Right lobe of liver (tissue), 4 donors: ENCODE results near the gene LSM5.

Experiments used
- POLR2A ChIP-seq: fragments of 450-650 bp; IDR thresholded peaks from one replicate; pipeline ENCODE4 v1.6.1; 2017; ENCODE audit warnings: antibody characterized with exemption, mild to moderate bottlenecking
- TF ChIP-seq, protein P1 (sequence below), 4 donors: fragments of 200-600 bp in 3 of 4; fragments of 450-650 bp in 1 of 4; IDR thresholded peaks; one replicate each; pipeline versions ENCODE4 v1.5.1 to v1.8.0; 2016 to 2022; ENCODE audit warnings: antibody characterized with exemption in 4 of 4, mild to moderate bottlenecking in 2 of 4
- donor health status: DM: no; HTN: no; CAD: no.
- donor health status: DM: no; HTN: no; CAD: no.
- donor health status: DM: no; HTN: yes; CAD: no.

DNA sequence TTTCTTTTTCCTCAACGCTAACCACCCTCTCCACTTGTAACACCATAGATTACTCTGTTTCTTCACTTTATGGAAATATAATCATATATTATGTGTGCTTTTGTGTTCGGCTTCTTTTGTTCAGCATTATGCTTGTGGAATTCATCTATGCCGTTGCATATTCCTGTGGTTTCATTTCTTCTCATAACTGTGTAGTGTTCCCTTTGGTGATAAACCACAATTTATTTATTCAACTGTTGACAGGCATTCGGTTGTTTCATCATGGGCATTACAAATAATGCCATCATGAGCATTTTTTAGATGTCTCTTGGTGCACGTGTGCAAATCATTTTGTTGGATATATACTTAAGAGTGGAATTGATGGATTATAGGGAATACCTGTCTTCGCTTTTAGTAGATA lies 17.2 kb upstream of the LSM5 start:
- TF ChIP-seq, protein P1, sequence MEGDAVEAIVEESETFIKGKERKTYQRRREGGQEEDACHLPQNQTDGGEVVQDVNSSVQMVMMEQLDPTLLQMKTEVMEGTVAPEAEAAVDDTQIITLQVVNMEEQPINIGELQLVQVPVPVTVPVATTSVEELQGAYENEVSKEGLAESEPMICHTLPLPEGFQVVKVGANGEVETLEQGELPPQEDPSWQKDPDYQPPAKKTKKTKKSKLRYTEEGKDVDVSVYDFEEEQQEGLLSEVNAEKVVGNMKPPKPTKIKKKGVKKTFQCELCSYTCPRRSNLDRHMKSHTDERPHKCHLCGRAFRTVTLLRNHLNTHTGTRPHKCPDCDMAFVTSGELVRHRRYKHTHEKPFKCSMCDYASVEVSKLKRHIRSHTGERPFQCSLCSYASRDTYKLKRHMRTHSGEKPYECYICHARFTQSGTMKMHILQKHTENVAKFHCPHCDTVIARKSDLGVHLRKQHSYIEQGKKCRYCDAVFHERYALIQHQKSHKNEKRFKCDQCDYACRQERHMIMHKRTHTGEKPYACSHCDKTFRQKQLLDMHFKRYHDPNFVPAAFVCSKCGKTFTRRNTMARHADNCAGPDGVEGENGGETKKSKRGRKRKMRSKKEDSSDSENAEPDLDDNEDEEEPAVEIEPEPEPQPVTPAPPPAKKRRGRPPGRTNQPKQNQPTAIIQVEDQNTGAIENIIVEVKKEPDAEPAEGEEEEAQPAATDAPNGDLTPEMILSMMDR (IDR thresholded peaks at IDR 0.05): no peak
- no peak for TF ChIP-seq POLR2A
